GM12878 (cell line): Measurements from ENCODE around the gene IGSF6. TPM values are rescaled to one million over a fixed set of nuclear protein-coding genes. Genes with fewer than 3 reads are reported as not detected.
A peak's percentile ranks its signal among the peaks of the same experiment; 100 is the strongest.

Experiments
- ATAC-seq: fragments of 200-7000 bp; cut with Tn5 transposase; 3 replicates; pipeline ENCODE4 v1.9.1; 2020; ENCODE audit warnings: mild to moderate bottlenecking, moderate library complexity
- BruUV-seq: library from RNA; stranded (reverse); fragments of 400-500 nt; replicated peaks from 2 replicates; lab custom pipeline; 2021; lab: Mats Ljungman, UMichigan
- CTCF ChIA-PET: fragments of 300-600 bp; sonication (Branson Sonifier 250); formaldehyde crosslinking; extraction: SDS; loops from one replicate; lab custom pipeline; 2021; ENCODE audit warnings: inconsistent platforms; lab: Yijun Ruan, JAX
- POLR2A ChIA-PET: fragments of 350-600 bp; formaldehyde crosslinking; extraction: SDS; loops from one replicate; lab custom pipeline; 2021; ENCODE audit warnings: inconsistent platforms; lab: Charles Lee
- RAD21 ChIA-PET: fragments of 300-600 bp; sonication (Branson Sonifier 250); formaldehyde crosslinking; loops from one replicate; lab custom pipeline; 2023; ENCODE audit warnings: antibody characterized with exemption; ENCODE audit not compliant: unreplicated experiment; lab: Charles Lee
- SMC1A ChIA-PET: fragments of 300-600 bp; sonication (Branson Sonifier 250); formaldehyde crosslinking; loops from one replicate; lab custom pipeline; 2023; ENCODE audit not compliant: unreplicated experiment, uncharacterized antibody; lab: Charles Lee
- DNase-seq: peaks from one replicate; pipeline ENCODE4 v3.0.0-alpha.2; 2011; ENCODE audit warnings: low read depth, low spot score
- FAIRE-seq: peaks from 3 replicates; lab custom pipeline; 2011; peaks lifted over from hg19 to GRCh38; lab: Jason Lieb, UNC
- H2AFZ ChIP-seq: 2 replicates; pipeline ENCODE4 v1.6.0; 2011; ENCODE audit warnings: low read depth, low read length, control low read depth; ENCODE audit not compliant: control insufficient read depth
- H3K27ac ChIP-seq: 2 replicates; pipeline ENCODE4 v1.5.1; 2011; ENCODE audit warnings: control low read depth; ENCODE audit not compliant: control insufficient read depth, insufficient read depth
- H3K27me3 ChIP-seq, 2 experiments: replicated peaks in 1 of 2; 2 replicates each; pipeline versions ENCODE4 v1.6.0 to v1.6.1; 2011; ENCODE audit warnings: low read length in 1 of 2; ENCODE audit not compliant: control insufficient read depth in 2 of 2, insufficient read depth in 2 of 2
- H3K36me3 ChIP-seq, 2 experiments: 2 replicates each; pipeline ENCODE4 v1.5.1; 2011; ENCODE audit warnings: low read length in 1 of 2; ENCODE audit not compliant: control insufficient read depth in 2 of 2, insufficient read depth in 2 of 2
- H3K4me1 ChIP-seq: 2 replicates; pipeline ENCODE4 v1.6.1; 2011; ENCODE audit warnings: mild to moderate bottlenecking, low read length, moderate library complexity, mixed read lengths; ENCODE audit not compliant: control insufficient read depth, insufficient read depth
- H3K4me2 ChIP-seq: 2 replicates; pipeline ENCODE4 v1.6.0; 2011; ENCODE audit warnings: control low read depth; ENCODE audit not compliant: control insufficient read depth, insufficient read depth
- H3K4me3 ChIP-seq: fragments of 200-600 bp; sonication (generic); 2 replicates; pipeline ENCODE4 v1.5.1; 2016
- H3K79me2 ChIP-seq: 2 replicates; pipeline ENCODE4 v1.6.0; 2011; ENCODE audit warnings: low read length; ENCODE audit not compliant: control insufficient read depth, insufficient read depth
- H3K9ac ChIP-seq: 2 replicates; pipeline ENCODE4 v1.8.0; 2011; ENCODE audit warnings: low read length, control low read depth, mixed read lengths; ENCODE audit not compliant: control insufficient read depth, insufficient read depth
- H3K9me3 ChIP-seq: replicated peaks from 3 replicates; pipeline ENCODE4 v1.5.1; 2011; ENCODE audit warnings: mild to moderate bottlenecking, low read length; ENCODE audit not compliant: control insufficient read depth, insufficient read depth
- H4K20me1 ChIP-seq: 2 replicates; pipeline ENCODE4 v1.6.0; 2011; ENCODE audit not compliant: control insufficient read depth, insufficient read depth
- ATF2 ChIP-seq: IDR thresholded peaks from 2 replicates; pipeline ENCODE4 v1.6.1; 2012; ENCODE audit warnings: low read length, inconsistent platforms
- BCL11A ChIP-seq: IDR thresholded peaks from 2 replicates; pipeline ENCODE4 v1.6.1; 2011; ENCODE audit warnings: low read depth, low read length
- ESRRA ChIP-seq: IDR thresholded peaks from 2 replicates; pipeline ENCODE4 v1.6.1; 2012; ENCODE audit warnings: mild to moderate bottlenecking, low read length, improper control_type of control experiment
- IRF5 ChIP-seq: fragments of 450-650 bp; IDR thresholded peaks from 2 replicates; pipeline ENCODE4 v1.6.1; 2017; ENCODE audit warnings: borderline replicate concordance
- MLLT1 ChIP-seq: fragments of 450-650 bp; IDR thresholded peaks from 2 replicates; pipeline ENCODE4 v1.6.1; 2016; ENCODE audit warnings: mild to moderate bottlenecking
- NFYA ChIP-seq: IDR thresholded peaks from 2 replicates; pipeline ENCODE4 v1.6.1; 2011; ENCODE audit warnings: low read depth, mild to moderate bottlenecking, low read length, improper control_type of control experiment, borderline replicate concordance
- NFYB ChIP-seq: IDR thresholded peaks from 2 replicates; pipeline ENCODE4 v1.6.1; 2011; ENCODE audit warnings: low read depth, mild to moderate bottlenecking, low read length, improper control_type of control experiment, moderate library complexity; ENCODE audit not compliant: insufficient read depth
- POLR2AphosphoS2 ChIP-seq: IDR thresholded peaks from 2 replicates; pipeline ENCODE4 v1.6.1; 2011; ENCODE audit warnings: low read depth, mild to moderate bottlenecking, low read length, improper control_type of control experiment, moderate library complexity
- POU2F2 ChIP-seq: IDR thresholded peaks from 3 replicates; pipeline ENCODE4 v1.6.1; 2011; ENCODE audit warnings: low read depth, mild to moderate bottlenecking, low read length, borderline replicate concordance
- RELA ChIP-seq: fragments of 450-650 bp; IDR thresholded peaks from 2 replicates; pipeline ENCODE4 v1.8.0; 2014; ENCODE audit warnings: borderline replicate concordance; ENCODE audit not compliant: partially characterized antibody
- SPI1 ChIP-seq: IDR thresholded peaks from 2 replicates; pipeline ENCODE4 v1.6.1; 2011; ENCODE audit warnings: low read depth, mild to moderate bottlenecking, low read length, moderate library complexity, borderline replicate concordance; ENCODE audit not compliant: insufficient read depth
- ZBTB33 ChIP-seq: fragments of 450-650 bp; IDR thresholded peaks from 2 replicates; pipeline ENCODE4 v1.6.1; 2017; ENCODE audit warnings: mild to moderate bottlenecking
- WGBS: methylation state at CpG from one replicate; pipeline ENCODE4 v1.1.6; 2016; ENCODE audit warnings: low lambda C conversion rate; ENCODE audit not compliant: insufficient replicate concordance, insufficient coverage; ENCODE audit errors: missing lambda C conversion rate; 5-methylcytosine and 5-hydroxymethylcytosine counted together
- in situ Hi-C: fragments of 300-500 bp; cut with MboI; formaldehyde crosslinking; loops from 9 replicates; pipeline ENCODE4 v1.14.3; 2018; ENCODE audit warnings: mixed read lengths
- intact Hi-C: fragments of 100-400 bp; cut with micrococcal nuclease; formaldehyde crosslinking; loops from one replicate; pipeline ENCODE4 v1.14.2; 2022; ENCODE audit not compliant: unreplicated experiment
- polyA plus RNA-seq, 11 experiments: library from polyadenylated mRNA; depleted of rRNA in 4 of 11; unstranded in 6 of 11; stranded (reverse) in 5 of 11; fragments of >200 nt; fragmentation: Nextera tagmentation in 4 of 11; fragmentation: Illumina TruSeq in 1 of 11; extraction: Ambion mirVana in 4 of 11; extraction: Trizol in 1 of 11; gene quantifications; 1 replicate in 1 of 11; 2 replicates in 10 of 11; pipeline versions ENCODE4 v1.2.1 to v1.2.3, GENCODE V29; 2011 to 2016; ENCODE audit warnings: inconsistent platforms in 2 of 11, missing spikeins in 2 of 11, low read depth in 1 of 11
- total RNA-seq, 4 experiments: library from RNA; depleted of rRNA in 3 of 4; stranded (reverse); fragments of >200 nt in 3 of 4; fragmentation: Illumina TruSeq in 1 of 4; extraction: Trizol in 1 of 4; gene quantifications; 2 replicates each; pipeline versions ENCODE4 v1.2.1 to v1.2.3, GENCODE V29; 2013 to 2021
- TF ChIP-seq, protein P1 (sequence below): fragments of 450-650 bp; formaldehyde crosslinking; IDR thresholded peaks from 2 replicates; pipeline ENCODE4 v1.4.0; 2022; ENCODE audit warnings: mild to moderate bottlenecking, moderate library complexity

Gene IGSF6
- total and polyA plus RNA-seq, 10 of the 15 experiments (the other 5 are each of a cell fraction or from before 2014, with no cell fraction given) = 0.32 to 1.2 (median 0.72) TPM

- intact Hi-C loops = no loop called here
- TF ChIP-seq SPI1 = no peak
- TF ChIP-seq NFYB = no peak
- no peak for TF ChIP-seq BCL11A
- TF ChIP-seq ESRRA = no peak
- TF ChIP-seq IRF5 = no peak
- no peak for TF ChIP-seq NFYA
- no peak for TF ChIP-seq ZBTB33
- no peak for TF ChIP-seq POLR2AphosphoS2
- no peak for TF ChIP-seq ATF2
- no peak for TF ChIP-seq MLLT1
- no peak for TF ChIP-seq RELA
- TF ChIP-seq, protein P1, sequence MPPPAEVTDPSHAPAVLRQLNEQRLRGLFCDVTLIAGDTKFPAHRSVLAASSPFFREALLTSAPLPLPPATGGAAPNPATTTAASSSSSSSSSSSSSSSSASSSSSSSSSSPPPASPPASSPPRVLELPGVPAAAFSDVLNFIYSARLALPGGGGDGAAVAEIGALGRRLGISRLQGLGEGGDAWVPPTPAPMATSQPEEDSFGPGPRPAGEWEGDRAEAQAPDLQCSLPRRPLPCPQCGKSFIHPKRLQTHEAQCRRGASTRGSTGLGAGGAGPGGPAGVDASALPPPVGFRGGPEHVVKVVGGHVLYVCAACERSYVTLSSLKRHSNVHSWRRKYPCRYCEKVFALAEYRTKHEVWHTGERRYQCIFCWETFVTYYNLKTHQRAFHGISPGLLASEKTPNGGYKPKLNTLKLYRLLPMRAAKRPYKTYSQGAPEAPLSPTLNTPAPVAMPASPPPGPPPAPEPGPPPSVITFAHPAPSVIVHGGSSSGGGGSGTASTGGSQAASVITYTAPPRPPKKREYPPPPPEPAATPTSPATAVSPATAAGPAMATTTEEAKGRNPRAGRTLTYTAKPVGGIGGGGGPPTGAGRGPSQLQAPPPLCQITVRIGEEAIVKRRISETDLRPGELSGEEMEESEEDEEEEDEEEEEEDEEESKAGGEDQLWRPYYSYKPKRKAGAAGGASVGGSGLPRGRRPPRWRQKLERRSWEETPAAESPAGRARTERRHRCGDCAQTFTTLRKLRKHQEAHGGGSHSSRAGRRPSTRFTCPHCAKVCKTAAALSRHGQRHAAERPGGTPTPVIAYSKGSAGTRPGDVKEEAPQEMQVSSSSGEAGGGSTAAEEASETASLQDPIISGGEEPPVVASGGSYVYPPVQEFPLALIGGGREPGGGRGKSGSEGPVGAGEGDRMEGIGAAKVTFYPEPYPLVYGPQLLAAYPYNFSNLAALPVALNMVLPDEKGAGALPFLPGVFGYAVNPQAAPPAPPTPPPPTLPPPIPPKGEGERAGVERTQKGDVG (CRISPR knock-in tag) = no peak
- TF ChIP-seq POU2F2 = no peak
Measured at GRCh38 chr16:21646091-21646490, 6.3 kb downstream of the IGSF6 start.

More at GRCh38 chr16:21646091-21646490, 6.3 kb downstream of the IGSF6 start:
- Histone ChIP-seq H3K9ac (peak overlapping the region; percentile 40), H2AFZ (no peak overlapping the region), H3K4me3 (peak overlapping the region; percentile 20), H3K27me3 (no peaks in the 10 kb centered on the region), H3K4me1 (peaks cover 33% of the 10 kb centered on the region), H3K4me2 (peak overlapping the region; percentile 51), H3K9me3 (no peaks in the 10 kb centered on the region), H3K79me2 (no peaks in the 10 kb centered on the region; the same call in 1 of the 2 replicates), H3K36me3 (no peaks in the 10 kb centered on the region; a peak in 1 of 4 replicates), H3K27ac (peak overlapping the region; percentile 88), H4K20me1 (no peaks in the 10 kb centered on the region)
- DNase-seq (no peak), ATAC-seq (no peak), FAIRE-seq (no peak)
- ChIA-PET POLR2A (interaction anchor here (0.5 to 1.5 kb wide), 4 partner anchors 11 to 1370 kb away, joined by 3 to 7 read pairs (median 4); no protein-coding TSS in a partner anchor), CTCF (interaction anchor here (0.5 to 10.1 kb wide), 18 partner anchors 9 to 1368 kb away, joined by 3 to 100 read pairs (median 4); no protein-coding TSS in a partner anchor), SMC1A (interaction anchor here (0.6 to 10.1 kb wide), 15 partner anchors 9 to 1896 kb away, joined by 3 to 204 read pairs (median 4); partner anchors contain the start of gene METTL9), RAD21 (interaction anchor here (0.7 to 3.6 kb wide), 12 partner anchors 11 to 363 kb away, joined by 3 to 36 read pairs (median 4); no protein-coding TSS in a partner anchor)
- in situ Hi-C loops = no loop called here
- BruUV-seq = no TSS peak
- 45% methylated on average over 5 of the region's 5 CpGs for WGBS
